Left lung (tissue), 10 donors: ENCODE results near the gene PCDH1. TPM values are rescaled to one million over a fixed set of nuclear protein-coding genes. Genes with fewer than 3 reads are reported as not detected.
A peak's percentile ranks its signal among the peaks of the same experiment; 100 is the strongest.

ENCODE experiments used
- ATAC-seq: fragments of 200-7000 bp; cut with Tn5 transposase; one replicate; pipeline ENCODE4 v1.9.1; 2020; ENCODE audit warnings: moderate library complexity
- DNase-seq, 4 donors: peaks; one replicate each; pipeline ENCODE4 v3.0.0-alpha.2; 2013 to 2020
- H3K27ac ChIP-seq, 2 donors: fragments of 200-600 bp; sonication (generic) in 1 of 2; one replicate each; pipeline versions ENCODE4 v1.5.0 to v1.8.0; 2020 to 2021
- H3K27me3 ChIP-seq, 2 donors: fragments of 200-600 bp; sonication (generic) in 1 of 2; one replicate each; pipeline versions ENCODE4 v1.5.0 to v1.8.0; 2020 to 2021
- H3K36me3 ChIP-seq, 2 donors: fragments of 200-600 bp; sonication (generic) in 1 of 2; one replicate each; pipeline versions ENCODE4 v1.5.0 to v1.8.0; 2020 to 2021
- H3K4me1 ChIP-seq, 2 donors: fragments of 200-600 bp; one replicate each; pipeline ENCODE4 v1.8.0; 2021
- H3K4me3 ChIP-seq, 2 donors: fragments of 200-600 bp; sonication (generic) in 1 of 2; one replicate each; pipeline versions ENCODE4 v1.5.0 to v1.8.0; 2020 to 2021; ENCODE audit warnings: mild to moderate bottlenecking in 1 of 2
- H3K9me3 ChIP-seq, 2 donors: fragments of 200-600 bp; sonication (generic) in 1 of 2; one replicate each; pipeline versions ENCODE4 v1.5.0 to v1.8.0; 2020 to 2021
- CTCF ChIP-seq, 2 donors: fragments of 200-600 bp; sonication (generic) in 1 of 2; IDR thresholded peaks; one replicate each; pipeline versions ENCODE4 v1.5.0 to v1.8.0; 2021; ENCODE audit warnings: antibody characterized with exemption in 2 of 2
- intact Hi-C, 2 donors: fragments of 100-400 bp; cut with DNase I; formaldehyde crosslinking; loops; one replicate each; pipeline versions ENCODE4 v1.11.2 to v1.14.2; 2022
- polyA plus RNA-seq, 6 donors: library from polyadenylated mRNA; unstranded; fragments of 120-200 nt; gene quantifications; one replicate each; pipeline ENCODE4 v1.2.1, GENCODE V29; 2013; ENCODE audit not compliant: insufficient read length in 6 of 6
- total RNA-seq, 2 donors: library from RNA; stranded (reverse); fragmentation: NEBNext Ultra II Directional; extraction: Animal tissue kit (Norgen Biotek cat#: 25700); gene quantifications; one replicate each; pipeline ENCODE4 v1.2.1, GENCODE V29; 2021
- donor health status: DM: no; HTN: yes; CAD: no.
- donor health status: DM: no; HTN: no; CAD: no.

PCDH1 gene
- total and polyA plus RNA-seq, 8 donors: 23.6 to 65.0 (median 34.1) TPM

- H3K4me3 ChIP-seq: peak overlapping the region in 1 of 2 donors; percentile 65
Measured at GRCh38 chr5:141874262-141874964, 3.8 kb downstream of the PCDH1 start.

GRCh38 chr5:141873933-141874261 lies 4.3 kb downstream of the PCDH1 start:
- intact Hi-C loops: no loop called here
- H3K27me3 ChIP-seq: peaks cover 24 to 76% of the 10 kb centered on the region in 2 donors
- no peak for TF ChIP-seq CTCF (IDR thresholded peaks at IDR 0.05)

More at GRCh38 chr5:141874262-141874964, 3.8 kb downstream of the PCDH1 start:
- peaks cover 0 to 47% of the 10 kb centered on the region in 2 donors for H3K4me1 ChIP-seq
- H3K27ac ChIP-seq: no peak overlapping the region
- no peaks in the 10 kb centered on the region for H3K9me3 ChIP-seq
- peaks cover 24 to 81% of the 10 kb centered on the region in 2 donors for H3K27me3 ChIP-seq
- DNase-seq: no peak
- intact Hi-C loops: no loop called here
- TF ChIP-seq CTCF (IDR thresholded peaks at IDR 0.05): no peak
- ATAC-seq: no peak
- H3K36me3 ChIP-seq: no peaks in the 10 kb centered on the region

GRCh38 chr5:141872496-141873356 lies 5.5 kb downstream of the PCDH1 start:
- no peak overlapping the region for H3K27ac ChIP-seq
- ATAC-seq (no peak), DNase-seq (no peak)
- intact Hi-C loops: no loop called here
- peaks cover 21 to 64% of the 10 kb centered on the region in 2 donors for H3K27me3 ChIP-seq
- H3K36me3 ChIP-seq: peaks cover 0 to 15% of the 10 kb centered on the region in 2 donors
- no peak for TF ChIP-seq CTCF (IDR thresholded peaks at IDR 0.05)
- H3K9me3 ChIP-seq: no peaks in the 10 kb centered on the region
- H3K4me3 ChIP-seq: no peak overlapping the region
- H3K4me1 ChIP-seq: peaks cover 0 to 32% of the 10 kb centered on the region in 2 donors

More at GRCh38 chr5:141873933-141874261, 4.3 kb downstream of the PCDH1 start:
- Histone ChIP-seq H3K27ac (no peak overlapping the region), H3K4me3 (peak overlapping the region in 1 of 2 donors; percentile 65), H3K36me3 (peaks cover 0 to 3% of the 10 kb centered on the region in 2 donors), H3K4me1 (peaks cover 0 to 42% of the 10 kb centered on the region in 2 donors), H3K9me3 (no peaks in the 10 kb centered on the region)
- DNase-seq (no peak), ATAC-seq (no peak)

GRCh38 chr5:141871870-141872269 lies 6.3 kb downstream of the PCDH1 start:
- peaks cover 0 to 21% of the 10 kb centered on the region in 2 donors for H3K36me3 ChIP-seq
- peaks cover 0 to 28% of the 10 kb centered on the region in 2 donors for H3K4me1 ChIP-seq
- no peak overlapping the region for H3K27ac ChIP-seq
- ATAC-seq (no peak), DNase-seq (no peak)
- TF ChIP-seq CTCF (IDR thresholded peaks at IDR 0.05): no peak
- H3K4me3 ChIP-seq: no peak overlapping the region
- H3K27me3 ChIP-seq: peaks cover 14 to 55% of the 10 kb centered on the region in 2 donors
- intact Hi-C loops: no loop called here
- no peaks in the 10 kb centered on the region for H3K9me3 ChIP-seq

GRCh38 chr5:141870871-141871270 lies 7.3 kb downstream of the PCDH1 start:
- intact Hi-C loops: no loop called here
- no peak for DNase-seq
- H3K9me3 ChIP-seq: no peaks in the 10 kb centered on the region
- TF ChIP-seq CTCF (IDR thresholded peaks at IDR 0.05): no peak
- H3K27me3 ChIP-seq: peaks cover 5 to 45% of the 10 kb centered on the region in 2 donors
- peaks cover 0 to 21% of the 10 kb centered on the region in 2 donors for H3K36me3 ChIP-seq
- H3K4me1 ChIP-seq: peaks cover 0 to 21% of the 10 kb centered on the region in 2 donors
- H3K27ac ChIP-seq: no peak overlapping the region
- no peak overlapping the region for H3K4me3 ChIP-seq
- no peak for ATAC-seq
